ENCODE results near the gene S100PBP. TPM values are rescaled to one million over a fixed set of nuclear protein-coding genes. Genes with fewer than 3 reads are reported as not detected.

Gene S100PBP
- total RNA-seq, 1 experiment from 2014 or later = 83.4 TPM

GRCh38 chr1:32877211-32878110 lies 60.0 kb downstream of the S100PBP start:
- Histone ChIP-seq H3K4me3 (ENCODE audit: insufficient read depth, low read depth, low read length) (no peak overlapping the region), H3K27me3 (ENCODE audit: control insufficient read depth, insufficient read depth, low read length) (peaks cover 3% of the 10 kb centered on the region), H3K36me3 (replicated peaks; ENCODE audit: control insufficient read depth, insufficient read depth, low read length) (no peaks in the 10 kb centered on the region)
- no peak for DNase-seq

GRCh38 chr1:32878183-32878582 lies 60.7 kb downstream of the S100PBP start:
- H3K36me3 ChIP-seq (replicated peaks; ENCODE audit: control insufficient read depth, insufficient read depth, low read length) = no peaks in the 10 kb centered on the region
- no peak overlapping the region for H3K4me3 ChIP-seq (ENCODE audit: insufficient read depth, low read depth, low read length)
- DNase-seq = peak; percentile 86
- H3K27me3 ChIP-seq (ENCODE audit: control insufficient read depth, insufficient read depth, low read length) = peaks cover 3% of the 10 kb centered on the region

GRCh38 chr1:32878637-32879041 lies 61.2 kb downstream of the S100PBP start:
- no peak overlapping the region for H3K4me3 ChIP-seq (ENCODE audit: insufficient read depth, low read depth, low read length)
- peaks cover 4% of the 10 kb centered on the region for H3K27me3 ChIP-seq (ENCODE audit: control insufficient read depth, insufficient read depth, low read length)
- H3K36me3 ChIP-seq (replicated peaks; ENCODE audit: control insufficient read depth, insufficient read depth, low read length) = no peaks in the 10 kb centered on the region
- no peak for DNase-seq

GRCh38 chr1:32881291-32881690 lies 63.8 kb downstream of the S100PBP start:
- DNase-seq = no peak
- Histone ChIP-seq H3K27me3 (ENCODE audit: control insufficient read depth, insufficient read depth, low read length) (peaks cover 29% of the 10 kb centered on the region), H3K4me3 (ENCODE audit: insufficient read depth, low read depth, low read length) (no peak overlapping the region), H3K36me3 (replicated peaks; ENCODE audit: control insufficient read depth, insufficient read depth, low read length) (no peaks in the 10 kb centered on the region)

- H3K4me3 ChIP-seq (ENCODE audit: insufficient read depth, low read depth, low read length) = no peak overlapping the region
- peak; percentile 82 for DNase-seq
- no peaks in the 10 kb centered on the region for H3K36me3 ChIP-seq (replicated peaks; ENCODE audit: control insufficient read depth, insufficient read depth, low read length)
- peaks cover 33% of the 10 kb centered on the region for H3K27me3 ChIP-seq (ENCODE audit: control insufficient read depth, insufficient read depth, low read length)
Measured at GRCh38 chr1:32881871-32882850, 64.7 kb downstream of the S100PBP start.

DNA sequence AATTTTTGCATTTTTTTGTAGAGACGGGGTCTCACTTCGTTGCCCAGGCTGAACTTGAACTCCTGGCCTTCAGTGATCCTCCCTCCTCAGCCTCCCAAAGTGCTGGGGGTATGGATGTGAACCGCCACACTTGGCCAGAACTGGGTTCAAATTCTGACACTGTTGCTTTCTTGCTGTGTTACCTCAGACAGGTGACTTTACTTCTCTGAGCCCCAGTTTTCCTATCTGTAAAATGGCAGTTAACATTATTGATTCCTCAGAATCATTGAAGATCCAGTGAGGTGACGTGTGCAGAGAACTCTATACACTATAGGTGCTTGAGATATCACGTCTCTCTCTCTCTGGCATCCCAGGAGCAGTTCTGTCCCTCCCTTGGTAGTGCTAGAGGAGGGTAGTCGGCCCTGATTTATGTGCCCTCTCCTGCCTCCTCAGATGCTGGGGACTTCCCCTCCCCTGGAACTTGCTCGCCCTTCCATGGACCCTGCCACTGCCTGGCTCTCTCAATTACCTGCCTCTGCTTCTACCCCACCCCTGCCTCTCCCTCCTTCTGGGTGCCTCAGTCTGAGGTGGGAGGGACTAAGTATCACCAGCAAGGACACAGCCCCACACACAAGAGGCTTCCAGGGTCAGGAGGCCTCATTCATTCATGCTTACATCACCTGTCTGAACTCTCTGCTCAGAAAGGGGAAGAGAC lies 66.0 kb downstream of the S100PBP start:
- Histone ChIP-seq H3K4me3 (ENCODE audit: insufficient read depth, low read depth, low read length) (no peak overlapping the region), H3K36me3 (replicated peaks; ENCODE audit: control insufficient read depth, insufficient read depth, low read length) (no peaks in the 10 kb centered on the region), H3K27me3 (ENCODE audit: control insufficient read depth, insufficient read depth, low read length) (peaks cover 45% of the 10 kb centered on the region)
- DNase-seq = no peak

DNA sequence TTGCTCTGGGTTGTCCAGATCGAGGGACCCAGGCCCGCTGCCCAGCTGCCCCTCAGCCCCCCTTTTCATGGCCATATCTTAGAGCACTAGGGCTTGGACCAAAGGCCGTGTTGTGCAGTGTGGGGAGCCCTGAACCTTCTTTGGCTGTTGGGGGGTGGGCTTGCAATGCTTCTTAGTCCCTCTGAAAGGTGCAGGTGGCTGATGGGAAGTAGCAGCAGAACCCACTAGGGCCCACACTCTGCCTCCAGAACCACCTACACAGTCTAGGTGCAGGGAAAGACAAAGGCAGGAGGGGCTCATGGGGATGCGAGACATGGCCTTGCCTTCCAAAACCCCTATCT lies 66.5 kb downstream of the S100PBP start:
- no peak for DNase-seq
- Histone ChIP-seq H3K36me3 (replicated peaks; ENCODE audit: control insufficient read depth, insufficient read depth, low read length) (no peaks in the 10 kb centered on the region), H3K27me3 (ENCODE audit: control insufficient read depth, insufficient read depth, low read length) (peaks cover 49% of the 10 kb centered on the region), H3K4me3 (ENCODE audit: insufficient read depth, low read depth, low read length) (no peak overlapping the region)

- no peak overlapping the region for H3K4me3 ChIP-seq (ENCODE audit: insufficient read depth, low read depth, low read length)
- H3K27me3 ChIP-seq (ENCODE audit: control insufficient read depth, insufficient read depth, low read length) = peaks cover 52% of the 10 kb centered on the region
- DNase-seq = peak; percentile 56
- H3K36me3 ChIP-seq (replicated peaks; ENCODE audit: control insufficient read depth, insufficient read depth, low read length) = no peaks in the 10 kb centered on the region
Measured at GRCh38 chr1:32884726-32885125, 67.3 kb downstream of the S100PBP start.

- H3K36me3 ChIP-seq (replicated peaks; ENCODE audit: control insufficient read depth, insufficient read depth, low read length) = no peaks in the 10 kb centered on the region
- peaks cover 56% of the 10 kb centered on the region for H3K27me3 ChIP-seq (ENCODE audit: control insufficient read depth, insufficient read depth, low read length)
- no peak overlapping the region; the same call in 1 of the 2 replicates for H3K4me3 ChIP-seq (ENCODE audit: insufficient read depth, low read depth, low read length)
- DNase-seq = peak; percentile 63
Measured at GRCh38 chr1:32885676-32886003, 68.2 kb downstream of the S100PBP start.

DNA sequence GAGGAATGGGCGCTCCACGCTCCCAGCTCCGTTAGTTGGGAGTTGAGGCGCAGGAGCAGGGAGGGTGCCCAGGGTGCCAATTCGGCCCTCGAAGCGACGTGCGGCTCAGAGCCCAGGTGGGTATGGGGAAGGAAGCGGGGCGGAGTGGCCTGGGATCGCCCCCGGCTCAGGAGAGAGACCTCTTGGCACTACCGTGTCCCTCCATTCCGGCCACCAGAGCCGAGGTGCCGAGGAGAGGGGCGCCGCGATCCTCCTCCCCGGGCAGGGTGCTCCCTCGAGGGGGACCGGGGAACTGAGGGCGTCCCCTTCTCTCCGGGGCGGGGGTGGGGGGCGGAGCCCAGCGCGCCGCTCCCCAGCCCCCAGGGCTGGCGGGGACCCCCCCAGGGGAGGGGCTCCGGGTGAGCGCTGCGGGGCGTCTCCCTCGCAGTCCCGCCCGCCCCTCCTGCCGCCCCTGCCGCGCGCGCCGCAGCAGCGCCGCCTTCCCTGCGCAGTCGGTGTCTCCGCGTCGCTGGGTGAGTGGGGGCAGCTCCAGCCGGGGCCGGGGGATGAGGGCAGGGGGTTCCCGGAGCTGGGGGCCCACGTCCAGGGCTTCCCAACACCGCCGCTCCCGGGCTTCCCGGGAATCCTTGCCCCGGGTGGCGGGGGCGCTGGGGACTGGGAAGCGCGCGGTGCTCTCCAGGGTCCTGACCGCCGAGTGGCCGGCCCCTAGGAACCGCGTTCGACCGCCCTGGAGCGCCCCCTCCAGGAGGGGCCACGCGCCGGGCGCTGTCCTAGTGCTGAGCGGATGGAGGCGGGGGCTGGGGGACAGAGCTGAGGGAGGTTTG lies 68.8 kb downstream of the S100PBP start, which contains the start of gene HPCA:
Gene HPCA, plus strand, starts transcription at position 488 of the 824 bp plus-strand sequence. CDS start 2,408 bp downstream, outside the sequence.
- H3K36me3 ChIP-seq (replicated peaks; ENCODE audit: control insufficient read depth, insufficient read depth, low read length) = no peaks in the 10 kb centered on the region
- peak; percentile 97 for DNase-seq
- peak within 1 kb of the TSS; percentile 12; the same call in 1 of the 2 replicates for H3K4me3 ChIP-seq (ENCODE audit: insufficient read depth, low read depth, low read length)
- H3K27me3 ChIP-seq (ENCODE audit: control insufficient read depth, insufficient read depth, low read length) = peaks cover 60% of the 10 kb centered on the region

DNA sequence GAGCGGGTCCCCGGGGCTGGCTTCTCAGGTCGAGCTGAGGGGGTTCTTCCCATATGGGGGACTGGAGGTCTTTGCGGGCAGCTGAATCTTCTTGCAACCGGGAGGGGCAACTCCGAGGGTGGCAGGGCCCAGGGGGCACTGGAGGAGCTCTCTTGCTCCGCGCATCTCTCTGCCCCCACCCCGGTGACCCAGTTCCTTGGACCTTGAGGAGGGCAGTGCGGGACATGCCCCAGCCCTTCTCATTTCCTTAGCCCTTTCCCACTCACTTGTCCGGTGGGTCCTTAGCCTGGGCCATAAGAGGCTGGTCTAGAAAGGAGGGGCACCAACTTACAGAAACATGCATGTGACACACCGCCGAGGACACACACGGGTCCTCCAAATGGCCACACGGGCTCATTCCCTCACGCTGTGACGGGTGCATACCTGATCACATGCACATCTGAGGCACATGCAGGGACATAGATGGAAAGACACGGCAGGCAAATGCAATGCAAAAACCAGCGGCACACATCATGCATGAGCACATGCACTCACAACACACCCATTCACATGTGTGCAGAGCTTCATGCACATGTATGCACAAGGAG lies 69.5 kb downstream of the S100PBP start:
- no peaks in the 10 kb centered on the region for H3K36me3 ChIP-seq (replicated peaks; ENCODE audit: control insufficient read depth, insufficient read depth, low read length)
- DNase-seq = no peak
- H3K27me3 ChIP-seq (ENCODE audit: control insufficient read depth, insufficient read depth, low read length) = peaks cover 68% of the 10 kb centered on the region
- no peak overlapping the region for H3K4me3 ChIP-seq (ENCODE audit: insufficient read depth, low read depth, low read length)

DNA sequence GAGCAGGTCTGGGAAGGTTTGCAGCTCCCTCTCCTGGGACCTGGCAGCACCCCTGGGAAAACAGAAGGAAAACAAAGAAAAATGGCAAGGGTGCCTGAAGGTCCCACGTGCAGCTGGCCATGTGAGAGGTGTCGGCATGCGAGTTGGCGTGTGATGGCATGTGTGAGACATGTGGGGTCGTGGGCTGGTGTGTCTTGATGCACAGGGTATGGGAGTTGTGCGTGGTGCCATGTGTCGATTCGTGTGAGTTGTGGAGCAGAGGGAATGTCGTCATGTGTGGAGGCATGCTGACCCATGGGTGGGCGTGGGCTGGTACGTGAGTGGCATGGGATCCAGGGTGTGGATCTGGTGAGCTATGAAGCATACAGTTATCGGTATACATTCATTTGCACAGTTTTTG lies 70.2 kb downstream of the S100PBP start:
- no peak for DNase-seq
- no peaks in the 10 kb centered on the region for H3K36me3 ChIP-seq (replicated peaks; ENCODE audit: control insufficient read depth, insufficient read depth, low read length)
- no peak overlapping the region for H3K4me3 ChIP-seq (ENCODE audit: insufficient read depth, low read depth, low read length)
- peaks cover 75% of the 10 kb centered on the region for H3K27me3 ChIP-seq (ENCODE audit: control insufficient read depth, insufficient read depth, low read length)

GRCh38 chr1:32888134-32888533 lies 70.7 kb downstream of the S100PBP start:
- no peaks in the 10 kb centered on the region for H3K36me3 ChIP-seq (replicated peaks; ENCODE audit: control insufficient read depth, insufficient read depth, low read length)
- peaks cover 78% of the 10 kb centered on the region for H3K27me3 ChIP-seq (ENCODE audit: control insufficient read depth, insufficient read depth, low read length)
- no peak overlapping the region for H3K4me3 ChIP-seq (ENCODE audit: insufficient read depth, low read depth, low read length)
- DNase-seq = no peak

Measured in H7 (cell line).